Left hindlimb (tissue), 1 donor: ENCODE results near the gene RABGAP1L.
A peak's percentile ranks its signal among the peaks of the same experiment; 100 is the strongest.
"Not testable (repeated sequence)": the region's sequence is repeated elsewhere in the genome, so short reads cannot be mapped to it uniquely, and the experiment has no call there.

Experiments
- DNase-seq: peaks from one replicate; pipeline ENCODE4 v3.0.0-alpha.2; 2018

The RABGAP1L gene

DNA sequence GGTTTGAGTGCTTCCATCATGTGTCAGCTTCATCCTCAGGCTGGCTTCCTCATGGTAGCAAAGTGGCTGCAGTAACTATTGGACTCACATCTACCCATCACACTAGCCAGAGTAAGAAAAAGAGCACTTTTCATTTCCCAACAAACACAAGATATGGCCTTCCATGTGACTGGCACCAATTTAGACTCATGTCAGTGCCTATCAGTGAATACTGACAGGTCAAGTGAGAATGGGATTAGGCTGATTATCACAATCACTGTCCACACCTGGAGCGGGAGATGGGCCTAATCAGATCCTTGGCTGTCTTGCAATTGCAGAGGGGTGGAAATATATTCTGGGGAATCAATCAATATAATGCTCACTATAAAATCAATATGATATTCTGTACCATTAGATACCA, 2.9 kb upstream of the RABGAP1L start:
- DNase-seq, result no peak

DNA sequence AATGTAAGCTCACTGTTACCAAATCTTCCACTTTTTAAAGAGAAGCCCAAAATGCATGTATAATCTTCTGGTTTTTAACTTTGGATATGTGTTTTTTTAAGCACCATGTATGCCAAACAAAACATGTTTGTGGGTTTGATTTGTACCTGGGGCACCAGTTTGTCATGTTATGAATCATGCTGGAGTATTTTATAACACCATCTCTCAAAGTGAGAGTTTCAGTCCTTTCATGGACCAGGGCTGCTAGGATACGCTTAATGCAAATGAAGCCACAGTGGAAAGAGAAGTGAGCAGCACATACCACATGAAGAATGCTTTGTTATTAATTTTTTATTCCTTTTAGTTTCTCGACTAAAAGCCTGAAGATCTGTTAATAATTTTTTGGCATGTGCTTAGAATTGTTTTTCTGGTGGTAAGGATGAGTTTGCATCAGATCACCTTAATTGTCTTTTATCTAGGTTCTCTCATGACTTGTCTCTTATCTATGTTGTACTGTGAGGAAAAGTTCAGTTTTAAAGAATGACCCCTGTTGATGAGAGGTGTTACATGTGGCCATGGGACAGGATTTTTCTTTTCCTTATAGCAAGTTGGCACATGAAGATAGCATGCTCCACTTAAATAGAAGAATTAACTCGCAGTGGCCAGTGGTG, 2.0 kb upstream of the RABGAP1L start:
- DNase-seq, result no peak

DNA sequence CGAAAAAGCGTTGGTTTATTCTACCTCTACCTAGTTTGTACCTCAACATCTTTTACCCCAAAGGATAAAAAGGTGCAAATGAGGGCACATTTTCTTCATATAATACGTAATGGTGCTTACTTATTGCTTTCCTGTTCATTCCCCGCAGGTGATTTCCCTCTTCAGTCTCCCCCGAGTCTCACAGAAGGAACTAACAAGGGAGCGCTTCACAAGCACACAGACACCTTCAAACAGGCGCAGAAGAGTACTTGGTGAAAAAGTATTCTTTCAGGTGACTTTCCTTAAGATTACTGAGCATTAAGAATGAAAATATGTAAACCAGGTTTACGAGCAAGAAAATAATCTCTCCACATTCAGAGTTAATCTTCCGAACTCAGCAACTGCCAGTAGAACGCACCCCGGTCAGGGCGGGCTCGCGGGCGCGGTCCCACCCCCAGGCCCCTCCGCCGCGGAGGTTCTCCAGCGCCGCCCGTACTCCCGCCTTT, 511 bp upstream of the RABGAP1L start:
- no peak for DNase-seq

DNA sequence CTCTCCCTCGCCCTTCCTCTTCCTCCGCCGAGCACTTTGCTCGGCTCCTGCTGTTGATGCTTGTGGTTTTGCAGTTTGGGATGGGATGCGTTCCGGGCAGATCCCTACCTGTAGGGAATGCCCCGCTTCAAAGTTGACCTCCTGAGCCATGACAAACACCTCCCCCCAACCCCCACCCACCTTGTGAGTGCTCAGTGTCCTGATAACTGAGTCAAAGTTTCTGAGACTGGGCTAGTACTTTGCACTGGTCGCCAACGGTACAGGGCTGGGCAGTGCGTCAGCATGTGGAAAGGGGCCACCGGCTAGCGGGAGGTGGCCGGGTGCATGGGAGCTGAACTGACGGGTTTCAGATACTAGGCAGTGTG, 771 bp downstream of the RABGAP1L start:
- DNase-seq, result peak; percentile 44

DNA sequence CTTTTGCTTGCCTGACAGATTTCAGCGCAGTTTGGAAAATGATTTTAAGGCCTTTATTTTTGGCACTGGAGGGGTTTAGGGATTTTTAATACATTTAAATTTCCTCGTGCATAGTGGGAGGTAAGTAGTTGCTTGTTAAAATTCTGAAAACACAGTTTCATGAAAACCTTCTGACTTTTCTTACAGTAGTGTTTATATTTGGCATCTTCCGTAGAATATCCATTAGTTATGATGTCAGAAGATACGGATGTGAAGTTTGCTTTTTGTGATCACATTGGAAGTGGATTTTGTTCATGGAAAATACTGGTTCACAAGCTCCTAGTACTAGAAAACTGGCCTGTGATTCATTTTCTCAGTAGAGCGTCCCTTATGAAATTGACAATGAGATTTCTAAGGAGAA, 1.3 kb downstream of the RABGAP1L start:
- DNase-seq, result no peak

DNA sequence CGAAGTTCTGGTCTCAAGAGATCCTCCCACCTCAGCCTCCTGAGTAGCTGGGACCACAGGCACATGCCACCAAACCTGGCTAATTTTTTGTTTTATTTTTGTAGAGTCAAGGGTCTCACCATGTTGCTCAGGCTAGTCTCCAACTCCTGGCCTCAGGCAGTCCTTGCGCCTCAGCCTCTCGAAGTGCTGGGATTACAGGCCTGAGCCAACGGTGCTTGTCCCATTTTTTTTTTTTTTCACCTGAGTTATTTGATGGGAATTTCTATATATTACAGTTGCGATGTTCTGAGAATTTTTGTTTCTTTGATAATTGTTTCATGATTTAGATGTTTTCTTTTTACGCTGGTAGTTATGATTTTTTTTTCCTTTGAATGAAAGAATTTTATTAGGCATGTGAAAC, 2.5 kb downstream of the RABGAP1L start:
- DNase-seq, result no peak

DNA sequence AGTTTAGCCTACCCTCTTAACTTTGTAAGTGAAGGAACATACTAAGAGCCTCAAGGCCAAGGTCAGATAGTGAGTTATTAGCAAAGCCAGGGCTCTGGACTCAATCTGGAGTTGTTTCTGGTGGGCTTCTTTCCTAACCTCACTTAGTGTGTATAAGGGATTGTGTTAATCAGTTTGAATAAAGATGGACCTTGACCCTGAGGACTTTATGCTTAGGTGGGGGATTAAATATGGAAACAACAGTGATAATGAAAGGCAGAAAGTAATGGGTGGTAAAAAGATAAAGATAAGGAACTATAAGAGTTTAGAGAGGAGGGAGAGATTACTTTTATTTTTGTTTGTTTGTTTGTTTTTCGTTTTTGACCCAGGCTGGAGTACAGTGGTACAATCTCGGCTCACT, 5.5 kb downstream of the RABGAP1L start:
- DNase-seq, result no peak

DNA sequence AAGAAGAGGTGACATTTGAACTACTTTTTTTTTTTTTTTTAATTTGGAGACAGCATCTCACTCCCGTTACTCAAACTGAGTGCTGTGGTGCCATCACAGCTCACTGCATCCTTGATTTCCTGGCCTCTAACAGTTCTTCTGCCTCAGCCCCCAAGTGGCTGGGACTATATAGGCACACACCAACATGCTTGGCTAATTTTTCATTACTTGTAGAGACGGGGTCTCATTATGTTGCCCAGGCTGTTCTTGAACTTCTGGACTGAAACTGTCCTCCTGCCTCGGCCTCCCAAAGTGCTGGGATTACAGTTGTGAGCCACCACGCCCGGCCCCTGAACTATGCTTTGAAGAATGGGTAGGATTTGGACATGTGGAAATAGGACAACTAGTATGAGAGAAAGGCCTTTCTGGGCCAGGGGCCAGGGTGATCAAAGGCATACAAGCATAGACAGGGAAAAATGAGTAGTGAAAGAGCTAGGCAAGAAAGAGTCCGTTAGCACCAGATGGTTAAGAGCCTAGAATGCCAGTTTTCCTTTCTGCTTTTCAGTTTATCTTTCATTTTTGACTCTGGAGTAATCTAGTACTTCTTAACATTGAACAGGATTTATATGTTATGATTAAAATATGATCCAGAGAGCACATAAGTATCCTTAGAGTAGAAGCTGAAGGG, 6.3 kb downstream of the RABGAP1L start:
- DNase-seq, result no peak

DNA sequence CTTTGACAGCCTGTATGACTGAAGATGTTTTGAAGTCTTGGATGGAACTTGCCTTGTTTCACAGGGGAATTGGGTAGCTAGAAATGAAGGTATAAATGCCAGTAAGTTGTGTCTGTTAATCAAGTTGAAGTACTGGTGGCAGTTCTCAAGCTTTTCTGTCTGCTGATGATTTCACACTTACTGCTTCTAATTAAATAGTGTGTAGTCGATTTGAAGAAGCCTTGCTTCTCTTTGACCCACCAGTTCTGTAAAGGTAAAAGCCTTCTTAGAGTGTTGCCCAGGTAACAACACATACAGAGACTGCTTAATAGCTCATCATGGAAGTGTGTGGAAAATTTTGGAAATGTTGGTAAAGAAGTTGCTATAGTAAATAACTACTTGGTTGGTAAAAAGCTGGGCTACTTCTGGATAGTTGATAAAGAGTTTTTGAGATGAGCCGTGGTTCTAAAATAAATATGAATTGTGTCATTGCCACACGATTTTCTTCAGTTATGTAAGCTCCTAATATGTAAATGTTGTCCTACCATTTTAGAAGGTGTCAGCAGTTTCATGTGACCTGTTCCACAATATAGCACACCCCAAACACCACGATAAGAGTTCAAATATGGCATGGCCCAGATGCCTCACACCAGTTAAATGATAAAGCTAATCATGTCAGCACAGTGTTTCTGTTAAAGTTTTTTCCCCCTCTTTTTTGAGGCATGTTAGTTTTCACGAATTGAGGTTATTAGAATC, 7.4 kb downstream of the RABGAP1L start:
- no peak for DNase-seq

DNA sequence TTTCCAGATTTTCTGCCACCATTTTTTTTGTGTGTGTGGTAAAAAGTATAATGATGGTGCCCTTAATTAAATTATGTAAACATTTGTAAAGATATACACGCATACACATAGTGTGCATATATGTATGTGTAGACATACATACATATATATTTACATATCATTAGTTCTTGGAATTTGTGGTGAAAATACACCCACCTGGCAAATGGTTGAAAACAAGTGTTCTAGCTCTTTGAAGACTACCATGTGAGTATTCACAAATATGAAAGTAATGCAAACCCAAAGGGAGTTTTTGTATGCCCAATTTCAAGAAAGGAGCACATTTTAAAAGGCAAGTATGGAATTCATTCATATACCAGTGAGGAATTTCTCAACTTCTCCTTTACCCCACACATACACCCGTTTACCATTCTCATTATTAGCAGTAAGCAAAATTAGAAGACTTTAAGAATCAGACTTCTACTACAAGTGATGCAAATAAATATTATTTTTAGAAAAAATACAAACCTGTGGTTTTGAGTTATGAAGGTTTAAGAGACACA, 8.0 kb downstream of the RABGAP1L start:
- DNase-seq, result no peak

DNA sequence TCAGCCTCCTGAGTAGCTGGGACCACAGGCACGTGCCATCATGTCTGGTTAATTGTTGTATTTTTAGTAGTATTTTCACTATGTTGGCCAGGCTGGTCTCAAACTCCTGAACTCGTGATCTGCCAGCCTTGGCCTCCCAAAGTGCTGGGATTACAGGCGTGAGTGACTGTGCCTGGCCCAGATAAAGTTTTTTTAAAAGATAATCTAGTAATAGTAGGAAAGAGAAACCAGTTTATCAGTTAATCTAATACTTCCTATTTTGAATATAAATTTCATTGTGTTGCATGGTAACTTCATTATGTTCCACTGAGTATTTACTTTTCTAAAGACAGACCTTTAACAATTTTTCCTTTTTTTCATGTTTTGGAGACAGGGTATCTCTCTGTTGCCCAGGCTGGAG, 10.0 kb downstream of the RABGAP1L start:
- no peak for DNase-seq

DNA sequence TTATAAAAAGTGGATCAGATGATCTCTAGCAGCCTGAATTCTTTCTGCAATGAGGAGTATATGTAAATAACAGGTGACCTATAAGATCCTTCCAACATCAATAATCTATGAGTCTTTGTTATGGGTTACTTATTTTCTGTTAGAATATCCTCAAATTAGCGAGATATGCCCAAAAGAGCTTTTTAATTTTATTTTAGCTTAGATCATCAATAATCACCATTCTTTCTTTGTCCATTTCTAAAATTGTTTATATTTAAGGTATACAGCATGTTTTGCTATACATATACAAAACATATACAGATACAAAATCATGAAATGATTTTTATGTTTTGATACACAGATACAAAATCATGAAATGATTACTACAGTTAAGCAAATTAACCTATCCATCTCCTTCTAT, 11.8 kb downstream of the RABGAP1L start:
- no peak for DNase-seq

DNA sequence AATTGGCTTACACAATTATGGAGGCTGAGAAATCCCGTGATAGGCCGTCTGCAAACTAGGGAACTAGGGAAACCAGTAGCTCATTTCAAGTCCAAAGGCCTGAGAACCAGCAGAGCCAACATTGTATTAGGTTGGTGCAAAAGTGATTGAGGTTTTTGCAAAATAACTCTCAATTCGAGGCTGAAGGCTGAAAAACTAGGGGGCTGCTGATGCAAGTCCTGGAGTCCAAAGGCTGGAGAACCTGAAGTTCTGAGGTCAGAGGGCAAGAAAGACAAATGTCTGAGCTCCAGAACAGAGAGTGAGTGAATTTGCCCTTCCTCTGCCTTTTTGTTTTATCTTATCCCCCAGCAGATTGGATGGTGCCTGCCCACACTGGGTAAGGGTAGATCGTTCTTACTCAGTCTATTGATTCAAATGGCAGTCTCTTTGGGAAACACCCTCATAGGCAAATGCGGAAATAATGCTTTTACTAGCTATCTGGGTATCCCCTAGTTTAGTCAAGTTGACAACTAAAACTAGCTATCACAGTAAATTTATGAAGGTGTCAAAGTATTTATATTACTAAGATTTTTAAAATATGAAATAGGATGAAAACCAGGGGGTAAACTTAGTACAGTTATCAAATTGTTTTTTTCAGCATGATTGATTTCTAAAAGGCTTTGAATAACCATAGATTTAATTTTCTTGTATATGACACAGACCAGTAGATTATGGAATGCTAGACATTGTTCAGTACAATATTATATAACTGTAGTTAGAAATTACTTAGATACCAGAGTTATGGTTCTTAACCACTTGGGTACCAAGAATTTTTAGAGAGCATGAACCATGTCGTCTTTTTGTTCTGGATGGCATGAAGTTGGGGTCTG, 15.4 kb downstream of the RABGAP1L start:
- no peak for DNase-seq

DNA sequence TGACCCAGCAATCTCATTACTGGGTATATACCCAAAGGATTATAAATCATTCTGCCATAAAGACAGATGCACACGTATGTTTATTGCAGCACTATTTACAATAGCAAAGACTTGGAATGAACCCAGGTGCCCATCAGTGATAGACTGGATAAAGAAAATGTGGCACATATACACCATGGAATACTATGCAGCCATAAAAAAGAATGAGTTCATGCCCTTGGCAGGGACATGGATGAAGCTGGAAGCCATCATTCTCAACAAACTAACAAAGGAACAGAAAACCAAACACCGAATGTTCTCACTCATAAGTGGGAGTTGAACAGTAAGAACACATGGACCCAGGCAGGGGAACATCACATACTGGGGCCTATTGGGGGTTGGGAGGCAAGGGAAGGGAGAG, 19.1 kb downstream of the RABGAP1L start:
- not testable (repeated sequence) for DNase-seq

DNA sequence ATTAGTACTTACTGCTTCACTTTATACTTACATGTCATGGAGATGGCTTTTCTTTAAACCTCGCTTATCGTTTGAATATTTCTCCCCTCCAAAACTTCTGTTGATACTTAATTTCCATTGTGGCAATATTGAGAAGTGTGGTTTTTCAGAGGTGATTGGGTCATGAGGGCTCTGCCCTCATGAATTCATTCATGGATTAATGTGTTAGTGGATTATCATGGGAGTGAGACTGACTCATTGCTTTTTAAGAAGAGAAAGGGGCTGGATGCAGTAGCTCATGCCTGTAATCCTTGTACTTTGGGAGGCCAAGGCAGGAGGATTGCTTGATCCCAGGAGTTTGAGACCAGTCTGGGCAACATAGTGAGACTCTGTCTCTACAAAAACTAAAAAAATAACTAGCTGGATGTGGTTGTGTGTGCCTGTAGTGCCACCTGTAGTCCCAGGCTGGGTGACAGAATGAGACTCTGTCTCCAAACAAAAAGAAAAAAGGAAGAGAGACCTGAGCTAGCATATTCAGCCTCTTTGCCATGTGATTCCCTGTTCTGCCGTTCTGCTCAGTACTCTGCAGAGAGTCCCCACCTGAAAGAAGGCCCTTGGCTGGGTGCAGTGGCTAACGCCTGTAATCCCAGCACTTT, 30.2 kb downstream of the RABGAP1L start:
- DNase-seq, result no peak

DNA sequence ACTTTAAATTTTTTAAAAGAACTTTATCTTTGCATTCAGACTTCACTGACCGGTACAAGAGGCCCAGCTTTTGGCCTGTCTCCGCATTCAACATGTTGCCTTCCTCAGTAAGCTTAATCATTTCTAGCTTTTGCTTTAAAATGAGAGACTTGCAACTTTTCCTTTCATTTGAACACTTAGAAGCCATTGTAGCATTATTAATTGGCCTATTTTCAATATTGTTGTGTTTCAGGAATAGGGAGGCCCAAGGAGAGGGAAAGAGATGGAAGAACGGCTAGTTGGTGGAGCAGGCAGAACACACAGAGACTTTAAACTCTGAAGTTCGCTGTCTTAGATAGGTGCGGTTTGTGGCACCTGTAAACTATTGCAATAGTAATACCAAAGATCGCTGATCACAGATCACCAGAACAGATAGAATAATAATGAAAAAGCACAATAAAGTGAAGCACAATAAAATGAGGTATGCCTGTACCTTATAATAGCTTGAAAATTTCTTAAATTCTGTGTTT, 31.4 kb downstream of the RABGAP1L start:
- DNase-seq, result no peak

DNA sequence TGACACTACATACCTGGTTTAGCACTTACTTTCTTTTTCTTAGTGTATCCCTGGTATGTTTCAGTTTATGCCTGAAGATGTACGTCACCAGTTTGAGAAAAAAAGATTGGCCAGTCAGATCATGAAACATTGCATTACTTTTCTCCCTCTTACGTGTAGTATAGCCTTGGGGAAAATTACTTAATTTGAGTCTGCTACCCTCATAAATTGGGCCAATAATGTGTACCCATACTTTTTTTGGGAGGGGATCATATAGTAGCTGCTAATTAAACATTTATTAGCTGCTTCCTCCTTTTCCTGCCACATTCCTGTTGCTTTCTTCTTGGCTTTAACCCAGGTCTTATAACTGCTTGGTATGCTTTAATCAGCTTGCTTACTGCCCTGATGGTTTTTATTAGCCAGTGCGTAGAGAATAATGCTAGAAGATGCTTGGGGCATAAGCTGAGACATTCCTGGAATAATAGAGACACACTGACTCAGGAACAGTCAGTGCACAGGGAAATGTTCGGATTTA, 32.1 kb downstream of the RABGAP1L start:
- no peak for DNase-seq

DNA sequence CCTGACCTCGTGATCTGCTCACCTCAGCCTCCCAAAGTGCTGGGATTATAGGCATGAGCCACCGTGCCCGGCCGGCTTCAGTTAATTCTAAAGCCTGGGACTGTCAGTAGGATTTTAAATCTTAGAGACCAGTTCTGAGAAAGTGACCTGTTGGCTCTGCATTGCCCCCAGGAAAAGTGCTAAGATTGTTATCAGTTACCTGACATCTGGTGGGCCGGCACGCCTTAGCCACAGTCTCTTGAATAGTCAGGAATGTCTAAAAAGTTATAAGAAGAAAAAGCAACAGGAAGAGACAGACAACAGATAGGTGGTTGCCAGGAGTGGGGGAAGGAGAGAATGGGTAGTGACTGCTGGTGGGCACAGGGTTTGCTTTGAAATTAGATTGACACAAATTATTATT, 35.1 kb downstream of the RABGAP1L start:
- DNase-seq, result no peak

DNA sequence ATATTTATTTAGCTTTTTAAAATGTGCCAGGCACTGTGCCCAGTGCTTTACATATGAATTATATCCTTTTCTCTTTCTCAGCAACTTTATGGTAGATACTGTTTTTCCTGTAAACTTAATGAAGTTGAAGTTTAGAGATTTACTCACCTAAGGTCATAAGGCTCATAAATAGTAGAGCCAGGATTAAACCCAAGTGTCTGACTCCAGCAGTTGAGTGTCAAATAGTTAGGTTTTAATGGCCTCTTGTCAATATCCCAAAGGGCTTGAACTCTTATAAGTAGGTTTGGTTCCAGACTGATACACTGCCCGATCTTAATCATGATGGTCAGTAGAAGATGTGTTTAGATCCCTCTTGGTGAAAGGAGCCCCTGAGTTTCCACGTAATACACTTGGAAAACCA, 37.8 kb downstream of the RABGAP1L start:
- DNase-seq, result no peak

DNA sequence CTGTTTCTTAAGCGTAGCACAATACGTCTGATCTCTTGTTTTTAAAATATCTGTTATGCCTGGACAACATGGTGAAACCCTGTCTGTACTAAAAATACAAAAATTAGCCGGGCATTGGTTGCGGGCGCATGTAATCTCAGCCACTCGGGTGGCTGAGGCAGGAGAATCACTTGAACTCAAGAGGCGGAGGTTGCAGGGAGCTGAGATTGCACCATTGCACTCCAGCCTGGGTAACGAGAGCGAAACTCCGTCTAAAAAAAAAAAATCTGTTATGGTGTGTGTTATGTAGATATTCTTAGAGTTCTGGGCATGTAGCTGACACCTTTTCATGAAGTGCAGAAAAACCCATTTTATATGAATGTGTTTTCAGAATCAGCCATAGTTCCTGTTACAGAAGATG, 38.2 kb downstream of the RABGAP1L start:
- DNase-seq, result no peak

DNA sequence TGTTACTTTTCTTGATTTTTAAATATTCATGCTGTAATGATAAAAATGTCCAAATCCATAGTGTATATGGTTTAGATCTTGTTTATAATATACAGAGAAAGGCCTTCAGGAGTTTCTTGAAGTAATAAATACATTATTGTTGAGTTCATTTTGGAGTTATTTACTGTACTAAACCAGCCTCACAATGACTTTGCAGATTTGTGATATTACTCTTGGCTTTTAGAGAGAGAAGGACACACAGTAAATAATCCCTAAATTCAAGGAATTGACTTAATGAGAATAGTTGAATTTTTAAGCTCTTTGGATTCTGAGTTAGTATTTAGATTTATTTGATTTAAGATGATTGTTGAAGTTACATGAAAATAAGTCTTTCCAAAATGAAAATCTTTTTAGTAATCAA, 38.9 kb downstream of the RABGAP1L start:
- no peak for DNase-seq

DNA sequence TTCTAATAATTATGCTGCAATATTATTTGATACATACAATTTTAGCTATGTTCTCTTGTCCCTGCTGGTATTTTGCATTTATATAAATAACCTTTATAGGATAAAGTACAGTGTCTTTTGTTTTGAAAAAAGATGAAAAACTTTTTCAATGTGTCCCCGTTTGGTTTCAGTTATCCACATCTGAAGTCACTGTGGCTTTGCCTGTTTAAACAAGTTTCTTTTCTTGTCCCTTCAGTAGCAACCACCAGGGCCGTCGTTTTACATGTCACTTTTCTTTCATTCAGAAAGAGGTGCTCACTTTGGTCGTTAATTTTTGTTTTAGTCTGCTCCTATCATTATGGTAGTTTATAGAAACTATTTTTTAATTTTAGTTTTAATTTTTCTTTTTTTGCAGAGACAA, 41.4 kb downstream of the RABGAP1L start:
- no peak for DNase-seq
